WTC11 (cell line): ENCODE data around the gene SBF2.

ENCODE experiments used
- TF ChIP-seq, protein P1 (sequence below): sonication (generic); formaldehyde crosslinking; IDR thresholded peaks from 2 replicates; pipeline ENCODE4 v1.8.0; 2022; ENCODE audit warnings: mild to moderate bottlenecking, missing genetic modification reagents
- TF ChIP-seq, protein P2 (sequence below): fragments of 200-600 bp; IDR thresholded peaks from 2 replicates; pipeline ENCODE4 v1.8.0; 2022; ENCODE audit warnings: antibody characterized with exemption

DNA sequence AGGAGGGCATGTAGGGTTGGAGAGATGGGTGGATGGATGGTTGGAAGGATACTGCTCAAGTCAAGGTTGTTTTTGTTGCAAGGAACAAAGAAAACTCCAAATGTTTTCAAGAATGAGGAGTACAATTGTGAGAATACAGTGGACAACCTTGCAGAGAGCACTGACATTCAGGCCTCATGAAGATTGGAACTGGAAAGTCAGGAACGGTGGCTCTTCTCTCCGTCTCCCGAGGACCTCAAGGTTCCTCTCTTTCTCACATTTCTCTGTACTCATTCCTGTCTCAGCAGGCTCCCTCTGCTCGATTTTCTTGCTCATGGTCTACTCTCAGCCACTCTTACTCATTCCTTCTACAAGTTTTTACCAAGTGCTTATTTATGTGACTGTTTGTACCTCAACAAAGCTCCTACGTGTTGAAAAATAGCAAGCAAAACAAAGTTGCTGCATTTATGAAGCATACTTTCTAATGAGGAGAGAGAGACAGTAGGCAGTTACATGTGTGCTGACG is 532.5 kb downstream of the SBF2 start:
- TF ChIP-seq, protein P1, sequence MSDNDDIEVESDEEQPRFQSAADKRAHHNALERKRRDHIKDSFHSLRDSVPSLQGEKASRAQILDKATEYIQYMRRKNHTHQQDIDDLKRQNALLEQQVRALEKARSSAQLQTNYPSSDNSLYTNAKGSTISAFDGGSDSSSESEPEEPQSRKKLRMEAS (CRISPR knock-in tag): no peak
- TF ChIP-seq, protein P2, sequence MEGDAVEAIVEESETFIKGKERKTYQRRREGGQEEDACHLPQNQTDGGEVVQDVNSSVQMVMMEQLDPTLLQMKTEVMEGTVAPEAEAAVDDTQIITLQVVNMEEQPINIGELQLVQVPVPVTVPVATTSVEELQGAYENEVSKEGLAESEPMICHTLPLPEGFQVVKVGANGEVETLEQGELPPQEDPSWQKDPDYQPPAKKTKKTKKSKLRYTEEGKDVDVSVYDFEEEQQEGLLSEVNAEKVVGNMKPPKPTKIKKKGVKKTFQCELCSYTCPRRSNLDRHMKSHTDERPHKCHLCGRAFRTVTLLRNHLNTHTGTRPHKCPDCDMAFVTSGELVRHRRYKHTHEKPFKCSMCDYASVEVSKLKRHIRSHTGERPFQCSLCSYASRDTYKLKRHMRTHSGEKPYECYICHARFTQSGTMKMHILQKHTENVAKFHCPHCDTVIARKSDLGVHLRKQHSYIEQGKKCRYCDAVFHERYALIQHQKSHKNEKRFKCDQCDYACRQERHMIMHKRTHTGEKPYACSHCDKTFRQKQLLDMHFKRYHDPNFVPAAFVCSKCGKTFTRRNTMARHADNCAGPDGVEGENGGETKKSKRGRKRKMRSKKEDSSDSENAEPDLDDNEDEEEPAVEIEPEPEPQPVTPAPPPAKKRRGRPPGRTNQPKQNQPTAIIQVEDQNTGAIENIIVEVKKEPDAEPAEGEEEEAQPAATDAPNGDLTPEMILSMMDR: no peak
